DOHH2 (cell line): ENCODE data around the gene AKR1C3.

Experiments
- EZH2phosphoT487 ChIP-seq: fragments of 200-600 bp; sonication (generic); IDR thresholded peaks from 2 replicates; pipeline ENCODE4 v1.6.1; 2017; ENCODE audit warnings: borderline replicate concordance, mild to moderate bottlenecking, antibody characterized with exemption, low read length, moderate library complexity, mixed read lengths
- TF ChIP-seq, protein P1 (sequence below): fragments of 200-600 bp; sonication (generic); IDR thresholded peaks from one replicate; pipeline ENCODE4 v1.5.1; 2014; ENCODE audit warnings: antibody characterized with exemption, mild to moderate bottlenecking, low read depth, low read length; ENCODE audit not compliant: poor library complexity, severe bottlenecking

DNA sequence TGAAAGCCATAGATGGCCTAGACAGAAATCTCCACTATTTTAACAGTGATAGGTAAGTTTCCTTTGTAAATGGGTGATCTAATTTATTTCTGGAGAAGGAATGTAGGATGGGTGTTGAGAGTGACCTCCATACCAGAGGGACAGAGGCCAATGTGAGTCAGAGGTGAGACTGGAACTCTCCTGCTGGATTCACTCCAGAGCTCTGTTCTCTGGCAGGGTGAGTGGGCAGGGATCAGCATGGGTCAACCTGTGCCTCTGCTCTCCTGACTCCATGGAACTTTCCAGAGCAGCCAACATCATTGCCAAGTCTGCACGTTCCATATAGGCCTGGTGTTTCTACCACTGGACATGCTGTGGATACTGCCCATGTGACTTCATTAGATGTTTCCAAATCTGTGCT is 11.4 kb downstream of the AKR1C3 start:
- no peak for TF ChIP-seq EZH2phosphoT487
- TF ChIP-seq, protein P1, sequence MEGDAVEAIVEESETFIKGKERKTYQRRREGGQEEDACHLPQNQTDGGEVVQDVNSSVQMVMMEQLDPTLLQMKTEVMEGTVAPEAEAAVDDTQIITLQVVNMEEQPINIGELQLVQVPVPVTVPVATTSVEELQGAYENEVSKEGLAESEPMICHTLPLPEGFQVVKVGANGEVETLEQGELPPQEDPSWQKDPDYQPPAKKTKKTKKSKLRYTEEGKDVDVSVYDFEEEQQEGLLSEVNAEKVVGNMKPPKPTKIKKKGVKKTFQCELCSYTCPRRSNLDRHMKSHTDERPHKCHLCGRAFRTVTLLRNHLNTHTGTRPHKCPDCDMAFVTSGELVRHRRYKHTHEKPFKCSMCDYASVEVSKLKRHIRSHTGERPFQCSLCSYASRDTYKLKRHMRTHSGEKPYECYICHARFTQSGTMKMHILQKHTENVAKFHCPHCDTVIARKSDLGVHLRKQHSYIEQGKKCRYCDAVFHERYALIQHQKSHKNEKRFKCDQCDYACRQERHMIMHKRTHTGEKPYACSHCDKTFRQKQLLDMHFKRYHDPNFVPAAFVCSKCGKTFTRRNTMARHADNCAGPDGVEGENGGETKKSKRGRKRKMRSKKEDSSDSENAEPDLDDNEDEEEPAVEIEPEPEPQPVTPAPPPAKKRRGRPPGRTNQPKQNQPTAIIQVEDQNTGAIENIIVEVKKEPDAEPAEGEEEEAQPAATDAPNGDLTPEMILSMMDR: no peak
